NCI-H774 (cell line): ENCODE measurements around the gene FRRS1.

Experiments used
- DNase-seq: peaks from one replicate; lab custom pipeline; 2025; lab: John Stamatoyannopoulos, UW

Gene FRRS1

DNA sequence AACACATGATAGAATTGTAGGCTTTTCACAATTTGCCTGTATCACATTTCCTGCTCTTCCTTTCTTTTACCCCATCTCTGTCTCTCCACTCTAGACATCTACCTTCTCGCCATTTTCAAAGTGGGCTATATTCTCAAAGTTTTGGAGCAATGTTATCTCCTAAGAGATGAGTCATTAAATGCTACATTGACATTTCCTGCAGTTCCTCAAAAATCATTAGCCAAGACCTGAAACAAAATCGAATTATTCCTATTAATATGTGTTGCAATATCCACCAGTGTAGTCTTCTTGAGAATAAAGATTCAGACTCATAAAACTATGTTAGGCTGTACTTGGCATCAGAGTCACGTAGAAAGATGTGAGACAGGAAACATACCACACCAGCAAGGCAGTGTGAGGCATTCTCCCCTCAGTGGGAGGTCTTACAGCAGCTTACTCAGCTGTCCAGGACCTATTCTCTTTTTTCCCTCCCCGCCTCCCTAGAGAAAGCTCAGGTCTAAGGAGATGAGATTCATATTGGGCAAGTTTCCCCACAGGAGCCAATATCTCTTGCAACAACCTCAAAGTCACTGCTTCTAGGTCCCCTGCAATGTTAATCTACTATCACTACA, 38.8 kb downstream of the FRRS1 start:
- DNase-seq, result no peak

DNA sequence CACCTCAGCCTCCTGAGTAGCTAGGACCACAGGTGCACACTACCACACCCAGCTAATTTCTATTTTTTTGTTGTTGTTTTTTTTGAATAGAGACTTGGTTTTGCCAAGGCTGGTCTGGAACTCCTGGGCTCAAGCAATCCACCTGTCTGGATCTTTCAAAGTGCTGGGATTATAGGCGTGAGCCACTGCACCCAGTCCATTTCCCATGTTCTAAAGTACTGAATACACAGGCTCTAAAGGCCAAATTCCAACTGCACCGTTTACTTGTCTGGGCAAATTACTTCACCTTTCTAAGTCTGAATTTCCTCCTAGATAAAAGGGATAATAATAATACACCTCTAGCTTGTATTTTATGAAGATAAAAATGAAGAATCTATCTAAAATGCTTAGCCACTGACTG, 39.6 kb downstream of the FRRS1 start:
- no peak for DNase-seq

DNA sequence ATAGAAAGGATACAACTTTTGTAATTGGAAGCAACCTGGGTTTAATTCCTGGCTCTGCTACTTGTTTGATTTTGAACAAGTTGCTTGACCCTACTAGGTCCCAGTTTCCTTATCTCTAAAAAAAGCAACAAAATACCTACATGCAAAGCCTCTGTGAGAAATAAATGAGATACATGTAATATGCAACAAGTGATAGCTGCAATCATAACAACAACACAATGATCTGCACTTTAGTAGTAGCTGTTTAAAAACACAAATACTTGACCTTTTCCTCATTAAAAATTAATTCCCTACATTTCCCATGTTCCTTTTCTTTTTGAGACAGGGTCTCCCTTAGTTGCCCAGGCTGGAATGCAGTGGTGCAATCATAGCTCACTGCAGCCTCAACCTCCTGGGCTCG, 40.0 kb downstream of the FRRS1 start:
- no peak for DNase-seq

DNA sequence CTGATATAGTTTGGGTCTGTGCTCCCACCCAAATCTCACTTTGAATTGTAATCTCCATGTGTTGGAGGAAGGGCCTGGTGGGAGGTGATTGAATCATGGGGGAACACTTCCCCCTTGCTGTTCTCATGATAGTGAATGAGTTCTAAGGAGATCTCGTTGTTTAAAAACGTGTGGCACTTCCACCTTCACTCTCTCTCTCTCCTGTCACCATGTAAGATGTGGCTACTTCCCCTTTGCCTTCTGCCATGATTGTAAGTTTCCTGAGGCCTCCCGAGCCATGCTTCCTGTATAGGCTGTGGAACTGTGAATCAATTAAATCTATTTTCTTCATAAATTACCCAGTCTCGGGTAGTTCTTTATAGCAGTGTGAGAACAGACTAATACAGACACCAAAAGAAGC, 40.4 kb downstream of the FRRS1 start:
- DNase-seq, result no peak

DNA sequence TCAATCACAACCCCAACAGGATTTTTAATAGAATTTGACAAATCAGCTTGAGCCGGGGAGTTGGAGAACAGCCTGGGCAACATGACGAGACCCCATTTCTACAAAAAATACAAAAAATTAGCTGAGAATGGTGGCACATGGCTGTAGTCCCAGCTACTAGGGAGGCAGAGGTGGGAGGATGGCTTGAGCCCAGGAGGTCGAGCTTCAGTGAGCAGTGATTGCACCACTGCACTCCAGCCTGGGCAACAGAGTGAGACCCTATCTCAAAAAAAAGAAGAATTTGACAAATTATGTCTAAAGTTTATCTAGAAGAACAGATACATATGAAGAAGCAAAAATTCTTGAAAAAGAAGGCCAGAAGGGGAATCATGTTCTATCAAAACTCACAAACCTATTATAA, 43.2 kb downstream of the FRRS1 start:
- DNase-seq, result no peak

DNA sequence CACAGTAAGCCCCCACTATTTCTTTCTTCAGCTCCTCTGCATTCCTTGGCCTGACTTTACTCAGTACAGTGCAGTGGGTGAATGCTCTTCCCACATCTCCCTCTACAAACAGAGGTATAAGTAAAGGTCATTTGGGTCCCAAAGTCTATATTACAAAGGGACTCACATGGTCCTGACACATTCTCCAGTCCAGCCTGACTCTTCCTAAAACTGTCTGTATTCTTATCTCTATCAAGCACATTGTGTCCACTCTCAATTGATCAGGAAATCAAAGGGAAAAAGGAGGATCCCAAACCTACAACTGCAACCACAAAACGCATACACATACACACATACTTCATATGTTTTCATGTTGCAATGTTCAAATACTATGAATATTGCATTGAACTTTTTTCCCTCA, 49.4 kb downstream of the FRRS1 start:
- DNase-seq, result no peak

DNA sequence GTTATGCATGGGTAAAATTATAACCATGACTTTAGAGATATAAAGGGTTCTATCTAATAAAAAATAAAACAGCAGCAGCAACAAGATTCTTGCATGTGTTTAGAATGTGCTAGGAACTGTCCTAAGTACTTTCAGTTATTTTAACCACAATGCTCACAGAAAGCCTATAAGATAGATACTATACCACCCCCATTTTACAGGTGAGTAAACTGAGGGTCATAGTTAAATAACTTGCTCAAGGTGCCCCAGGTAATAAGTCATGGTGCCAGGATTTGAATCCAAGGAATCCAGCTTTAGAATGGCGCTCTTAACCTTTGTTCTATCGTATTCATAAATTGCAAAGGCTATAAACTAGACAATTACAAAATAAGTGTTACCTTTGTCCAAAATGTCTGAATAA, 53.4 kb downstream of the FRRS1 start:
- no peak for DNase-seq

DNA sequence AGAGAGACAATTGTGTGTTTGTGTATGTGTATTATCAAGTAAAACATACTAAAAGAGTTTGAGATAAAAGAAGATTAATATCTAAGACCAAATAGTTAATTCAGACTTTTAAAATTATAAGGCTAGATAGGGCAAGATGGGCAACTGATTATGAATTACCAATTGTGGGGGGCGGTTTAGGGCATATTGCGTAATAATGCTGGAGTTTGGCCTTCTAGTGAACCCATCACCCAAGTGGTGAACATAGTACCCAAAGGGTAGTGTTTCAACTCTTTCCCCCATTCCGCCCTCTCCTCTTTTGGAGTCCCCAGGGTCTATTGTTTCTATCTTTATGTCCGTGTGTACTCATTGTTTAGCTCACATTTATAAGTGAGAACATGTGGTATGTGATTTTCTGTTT, 55.4 kb downstream of the FRRS1 start:
- no peak for DNase-seq

DNA sequence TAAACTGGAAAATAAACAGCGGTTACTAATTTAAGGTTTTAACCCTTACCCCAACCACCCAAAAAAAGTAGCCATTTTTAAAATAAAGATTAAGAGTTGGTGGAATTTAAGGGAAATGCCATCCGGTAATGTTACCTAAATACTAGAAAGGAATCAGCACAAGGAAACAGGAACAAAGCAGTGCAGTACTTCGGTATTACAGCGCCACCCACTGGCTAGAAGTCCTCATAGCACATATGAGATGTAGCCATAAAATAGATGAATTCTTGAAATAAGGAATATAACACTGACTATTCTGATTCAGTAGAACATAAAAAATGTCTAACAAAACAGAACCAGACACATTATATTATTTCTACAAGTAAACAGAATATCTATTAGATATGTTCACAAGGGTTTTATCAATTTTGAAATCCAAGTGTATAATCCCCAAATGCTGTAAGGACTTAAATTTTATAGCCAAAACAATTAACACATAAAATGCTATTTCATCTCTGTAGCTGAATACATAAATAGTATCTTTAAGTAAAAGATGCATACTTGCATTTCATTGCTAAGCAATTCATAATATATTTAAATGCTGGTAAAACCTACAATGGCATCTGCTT, 58.8 kb downstream of the FRRS1 start:
- peak; percentile 64 for DNase-seq

DNA sequence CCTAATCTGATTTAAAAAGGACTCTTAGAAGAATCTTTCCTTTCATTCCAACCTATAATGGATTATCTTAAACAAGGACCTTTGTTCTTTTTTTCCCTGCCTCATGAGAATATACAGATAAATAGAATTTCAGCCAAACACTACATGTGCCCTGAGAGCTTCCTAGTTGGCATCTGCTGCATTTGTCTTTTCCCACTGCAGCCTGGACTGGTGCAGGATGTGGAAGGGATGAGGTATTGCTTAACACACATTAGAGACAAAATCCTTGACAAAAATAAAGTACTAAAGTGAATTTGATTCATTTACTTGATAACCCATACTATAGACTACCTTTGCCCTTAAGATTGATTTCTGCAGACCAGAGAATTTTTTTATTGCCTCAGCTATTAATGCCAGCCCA, 61.0 kb downstream of the FRRS1 start:
- DNase-seq, result no peak

DNA sequence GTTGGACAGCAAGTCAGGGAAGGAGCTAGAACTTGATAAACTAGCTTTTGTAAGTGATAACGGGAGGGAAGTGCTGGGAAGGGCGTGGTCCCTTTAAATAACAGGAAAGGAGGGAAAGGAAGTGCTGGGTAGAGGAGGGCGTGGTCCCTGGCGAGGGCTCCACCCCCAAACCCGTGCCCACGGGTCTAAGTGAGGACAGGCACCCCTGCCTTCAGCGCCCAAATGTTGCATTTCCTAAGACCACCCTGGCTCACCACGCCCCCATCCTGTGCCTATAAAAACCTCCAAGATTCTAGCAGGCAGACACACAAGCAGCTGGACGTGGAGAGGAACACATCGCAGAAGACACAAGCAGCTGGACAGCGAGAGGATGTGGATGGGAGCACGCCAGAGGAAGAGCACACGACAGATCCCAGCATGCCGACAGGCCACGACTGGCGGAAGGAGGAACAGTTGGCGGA, 62.0 kb downstream of the FRRS1 start:
- DNase-seq, result no peak

DNA sequence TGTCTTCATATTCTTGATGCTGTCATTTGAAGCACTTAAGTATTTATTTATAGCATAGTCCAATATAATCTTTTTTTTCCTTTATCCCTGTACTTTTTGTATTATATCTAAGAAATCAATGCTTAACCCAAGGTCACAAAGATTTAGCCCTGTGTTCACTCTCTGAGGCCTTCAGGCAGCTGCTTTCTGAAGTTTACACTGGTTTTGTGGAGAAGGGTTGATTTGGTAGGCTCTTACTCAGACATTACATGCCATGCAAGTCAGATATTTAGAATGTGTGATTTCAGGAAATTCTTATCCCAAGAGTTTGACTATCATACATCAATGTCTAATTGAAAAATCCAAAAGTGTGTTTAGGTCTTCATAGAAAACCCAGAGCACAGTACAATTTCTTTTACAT, 64.2 kb downstream of the FRRS1 start:
- DNase-seq, result no peak

DNA sequence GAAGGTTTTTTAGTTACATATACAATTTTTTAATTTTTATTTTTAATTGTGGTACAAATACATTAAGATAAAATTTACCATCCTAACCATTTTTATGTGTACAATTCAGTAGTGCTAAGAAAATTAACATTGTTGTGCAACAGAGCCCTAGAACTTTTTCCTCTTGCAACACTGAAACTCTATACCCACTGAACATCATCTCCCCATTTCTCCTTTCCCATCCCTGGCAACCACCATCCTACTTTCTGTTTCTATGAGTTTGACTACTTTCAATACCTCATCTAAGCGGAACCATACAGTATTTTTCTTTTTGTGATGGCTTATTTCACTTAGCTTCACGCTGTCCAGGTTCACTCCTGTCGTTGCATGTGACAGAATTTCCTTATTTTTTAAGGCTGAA, 66.4 kb downstream of the FRRS1 start:
- DNase-seq, result no peak

DNA sequence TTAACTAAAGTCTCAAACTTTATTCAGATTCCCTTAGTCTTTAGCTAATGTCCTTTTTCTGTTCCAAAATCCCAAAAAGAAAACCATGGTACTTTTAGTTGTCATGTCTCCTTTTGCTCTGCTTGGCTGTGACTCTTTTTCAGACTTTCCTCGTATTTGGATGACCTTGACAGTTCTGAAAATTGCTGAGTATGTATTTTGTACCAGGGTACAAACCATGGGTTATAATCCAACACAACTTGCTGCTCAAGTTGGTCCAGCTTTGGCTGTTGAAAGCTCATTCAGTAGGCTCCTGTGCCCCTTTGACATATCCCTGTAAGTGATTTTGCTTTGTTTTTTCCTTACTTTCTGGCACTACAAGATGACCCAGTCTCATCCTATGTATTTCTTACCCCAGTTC, 68.9 kb downstream of the FRRS1 start:
- no peak for DNase-seq

DNA sequence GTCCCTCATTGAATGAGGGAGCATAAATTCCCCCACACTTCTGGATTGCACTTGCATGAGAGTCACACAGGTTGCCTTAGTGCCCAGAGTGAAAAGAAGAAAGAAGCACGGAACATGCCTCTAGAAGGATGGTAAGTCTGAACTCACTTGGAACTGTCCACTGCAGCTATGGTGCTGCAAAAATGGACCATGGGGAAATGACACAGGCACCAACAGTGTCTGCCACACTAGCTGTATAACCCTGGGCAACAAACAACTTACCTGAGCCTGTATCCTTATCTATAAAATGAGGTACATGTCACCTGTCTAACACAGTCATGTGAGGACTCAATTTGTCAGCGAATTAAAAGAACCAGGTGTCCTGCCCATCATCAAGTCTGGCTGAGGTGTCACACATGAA, 69.8 kb downstream of the FRRS1 start:
- DNase-seq, result no peak

DNA sequence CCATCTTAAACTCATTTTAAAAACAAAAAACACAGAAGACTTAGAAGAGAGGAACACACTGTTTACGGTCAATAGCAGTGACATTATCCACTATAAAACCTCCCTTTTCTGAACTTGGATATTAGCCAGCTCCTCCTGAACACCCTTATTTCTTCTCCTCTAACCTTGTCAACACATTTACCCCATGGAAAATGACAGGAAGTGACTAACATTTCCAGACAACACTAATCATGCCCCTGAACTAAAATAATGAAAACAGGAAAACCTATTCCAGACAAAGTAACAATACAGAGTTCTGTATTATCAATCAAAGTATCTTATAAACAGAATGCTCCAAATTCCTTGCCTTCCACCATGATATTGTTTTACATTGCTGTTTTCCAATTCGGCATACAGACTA, 75.3 kb downstream of the FRRS1 start:
- no peak for DNase-seq

DNA sequence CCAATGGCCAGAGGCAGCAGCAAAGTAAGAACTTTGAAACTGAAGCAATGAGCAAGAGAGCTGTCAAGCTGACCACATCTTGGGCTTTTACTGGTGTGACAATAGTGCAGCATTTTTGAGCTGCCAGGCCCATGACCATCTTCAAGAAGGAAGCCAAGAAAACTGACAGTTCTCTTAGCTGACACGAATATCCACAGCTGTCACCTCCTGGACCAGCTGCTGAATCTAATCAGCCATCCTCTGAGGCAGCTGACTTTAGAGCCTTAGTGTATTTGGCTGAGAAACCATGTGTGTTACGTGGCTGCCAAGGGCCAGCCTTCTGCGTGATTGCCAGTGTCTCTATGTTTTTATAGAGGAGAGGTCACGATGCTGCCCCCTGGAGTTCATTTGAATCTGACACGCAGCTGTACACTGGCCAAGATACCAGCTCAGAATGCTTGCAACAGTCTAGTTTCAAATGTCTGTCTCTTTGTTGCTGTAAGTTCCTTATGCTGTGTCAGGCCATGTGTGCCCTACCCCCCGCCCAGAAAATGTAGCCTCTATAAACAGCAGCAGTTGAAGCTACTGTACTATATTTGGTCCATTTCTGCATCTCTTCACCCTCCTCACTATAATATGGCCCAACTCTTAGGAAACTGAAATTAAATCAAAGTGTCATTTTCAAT, 80.8 kb downstream of the FRRS1 start:
- peak; percentile 42 for DNase-seq

DNA sequence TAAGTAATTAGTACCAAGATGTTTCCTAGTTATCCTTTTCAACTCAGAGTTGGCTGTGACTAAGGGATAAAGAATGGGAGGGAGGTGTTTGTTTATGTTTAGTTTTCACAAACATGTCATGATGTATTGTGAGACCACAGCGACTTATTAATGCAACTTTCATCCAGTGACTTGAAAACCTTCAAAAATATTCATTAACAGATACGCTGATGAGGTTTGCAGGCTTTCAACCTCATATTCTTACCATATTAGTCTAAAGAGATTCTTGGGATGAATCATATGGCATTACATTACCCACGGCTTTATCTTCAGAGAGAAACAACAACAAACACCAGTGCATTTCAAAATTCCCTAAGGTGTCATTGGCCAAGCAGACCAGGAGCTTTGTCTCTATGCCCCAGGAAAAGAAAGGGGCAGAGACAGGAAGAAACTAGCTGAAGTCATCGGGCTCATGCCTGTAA, 84.1 kb downstream of the FRRS1 start:
- DNase-seq, result no peak

DNA sequence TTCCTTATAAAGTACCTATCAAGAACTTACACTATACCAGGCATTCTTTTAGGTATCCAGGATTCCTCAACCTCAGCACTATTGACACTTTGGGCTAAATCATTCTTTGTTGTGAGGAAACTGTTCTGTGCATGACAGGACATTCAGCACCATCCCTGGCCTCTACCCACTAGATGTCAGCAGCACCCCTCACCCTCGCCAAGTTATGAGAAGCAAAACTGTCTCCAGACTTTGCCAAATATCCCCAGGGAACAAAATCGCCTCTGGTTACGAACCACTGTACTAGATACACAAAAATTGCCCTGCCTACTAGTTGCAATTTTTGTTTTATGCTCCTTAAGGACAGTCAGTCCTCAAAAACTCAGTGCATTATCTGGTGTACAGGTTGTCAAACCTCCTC, 84.9 kb downstream of the FRRS1 start:
- no peak for DNase-seq

DNA sequence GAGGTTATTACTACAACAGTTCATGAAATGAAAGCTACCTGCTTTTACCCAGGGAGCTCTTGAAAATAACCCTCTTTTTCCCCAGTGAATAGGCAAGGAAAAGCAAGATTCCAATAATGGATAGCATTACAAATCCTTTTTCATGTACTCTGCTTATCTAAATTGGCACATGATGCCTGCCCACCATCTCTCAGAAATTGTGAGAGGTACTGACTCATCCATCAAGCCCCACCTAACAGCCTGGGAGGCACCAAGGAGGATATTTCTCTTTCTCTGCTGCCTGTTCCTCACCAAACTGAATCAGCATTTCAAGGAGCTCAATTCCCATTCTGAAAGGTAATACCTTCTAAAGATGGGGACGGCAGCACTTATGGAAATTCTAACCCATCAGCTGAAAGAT, 86.2 kb downstream of the FRRS1 start:
- no peak for DNase-seq

DNA sequence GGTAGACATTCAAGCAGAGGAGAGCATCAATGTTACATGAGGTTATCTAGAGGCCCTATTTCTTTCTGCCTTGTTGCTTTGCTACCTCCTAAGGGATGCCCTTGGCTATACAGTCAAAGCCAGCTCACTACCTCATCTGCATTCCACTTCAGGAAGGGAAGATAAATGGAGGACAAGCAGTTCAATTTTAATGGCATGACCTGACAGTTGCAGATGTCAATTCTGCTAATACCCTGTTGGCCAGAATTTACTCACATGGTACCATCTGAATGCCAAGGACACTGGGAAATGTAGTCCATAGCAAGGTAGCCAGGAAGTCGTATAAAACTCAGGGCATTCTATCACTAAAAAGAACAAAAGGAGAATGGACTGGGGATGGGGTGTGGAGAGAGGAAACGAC, 89.0 kb downstream of the FRRS1 start:
- DNase-seq, result no peak

DNA sequence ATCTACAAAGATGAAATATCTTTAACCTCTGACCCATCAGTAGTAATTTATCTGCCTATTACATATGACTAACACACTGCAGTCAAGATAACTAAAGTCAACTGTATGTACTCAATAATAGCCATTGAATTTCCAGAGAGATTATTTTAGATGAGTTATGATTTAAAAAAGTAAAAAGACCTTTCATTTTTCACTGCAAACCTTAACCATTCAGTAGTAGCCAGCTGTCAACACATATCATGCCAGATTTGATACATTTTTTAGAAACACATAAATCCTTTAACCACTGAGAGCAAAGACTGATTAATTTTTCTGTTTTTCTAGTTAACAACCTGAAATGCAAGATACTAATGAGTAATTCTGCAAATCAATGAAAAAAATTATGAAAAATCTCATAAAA, 89.6 kb downstream of the FRRS1 start:
- DNase-seq, result no peak

DNA sequence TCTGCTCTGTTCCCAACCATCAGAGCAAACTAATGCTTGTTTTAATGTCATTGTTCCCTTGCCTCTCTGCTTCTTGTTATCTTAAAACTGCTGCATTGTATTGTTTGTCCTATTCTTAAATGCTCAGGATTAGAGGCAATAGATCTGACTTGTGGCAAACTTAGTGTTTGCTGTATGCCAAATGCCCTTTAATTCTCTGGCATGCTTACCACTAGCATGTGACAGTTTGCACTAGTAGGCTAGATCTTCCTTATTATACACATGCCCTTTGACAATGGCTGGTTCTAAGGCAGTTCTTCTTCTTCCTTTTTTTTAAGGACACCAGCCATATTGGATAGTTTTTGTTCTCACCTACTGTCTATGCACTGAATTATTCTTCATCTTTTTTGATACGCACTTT, 90.4 kb downstream of the FRRS1 start:
- no peak for DNase-seq

DNA sequence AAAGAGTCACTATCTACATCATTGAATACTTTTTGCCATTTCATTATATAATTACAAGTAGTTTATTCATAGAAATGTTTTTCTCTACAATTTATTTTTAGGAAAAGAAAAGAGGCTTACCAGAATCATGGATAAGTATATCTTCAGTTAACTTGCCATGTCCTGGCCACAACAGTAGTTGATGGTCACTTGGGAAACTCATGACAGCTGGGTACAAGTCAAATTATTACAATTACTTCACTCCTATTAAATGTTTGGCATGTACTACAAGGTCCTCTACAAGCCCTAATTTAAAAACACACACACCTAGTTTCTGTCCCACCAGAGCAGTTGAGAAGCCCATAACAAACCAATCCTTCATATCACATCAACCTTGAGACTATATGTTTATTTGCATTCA, 91.1 kb downstream of the FRRS1 start:
- DNase-seq, result no peak
